ENCODE data around the gene C1QTNF9B.

DNA sequence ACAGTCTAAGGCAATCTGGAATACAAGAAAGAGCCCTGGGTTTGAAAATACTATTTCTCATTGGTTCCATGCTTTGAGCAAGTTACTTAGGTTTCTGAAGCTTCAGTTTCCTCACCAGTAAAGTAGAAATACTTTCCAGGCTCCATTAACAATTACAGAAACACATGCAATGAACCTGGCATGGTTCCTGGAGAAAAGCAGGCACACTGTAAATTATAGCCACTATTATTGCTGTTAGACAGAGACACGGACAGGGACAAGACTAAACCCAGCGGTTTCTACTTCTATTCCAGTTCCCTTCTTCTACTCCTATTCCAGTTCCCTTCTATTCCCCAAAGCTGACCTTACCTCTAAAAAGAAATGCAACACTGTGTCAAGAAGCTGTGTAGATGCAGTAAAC lies 49.3 kb downstream of the C1QTNF9B start:
- TF ChIP-seq, protein P1, sequence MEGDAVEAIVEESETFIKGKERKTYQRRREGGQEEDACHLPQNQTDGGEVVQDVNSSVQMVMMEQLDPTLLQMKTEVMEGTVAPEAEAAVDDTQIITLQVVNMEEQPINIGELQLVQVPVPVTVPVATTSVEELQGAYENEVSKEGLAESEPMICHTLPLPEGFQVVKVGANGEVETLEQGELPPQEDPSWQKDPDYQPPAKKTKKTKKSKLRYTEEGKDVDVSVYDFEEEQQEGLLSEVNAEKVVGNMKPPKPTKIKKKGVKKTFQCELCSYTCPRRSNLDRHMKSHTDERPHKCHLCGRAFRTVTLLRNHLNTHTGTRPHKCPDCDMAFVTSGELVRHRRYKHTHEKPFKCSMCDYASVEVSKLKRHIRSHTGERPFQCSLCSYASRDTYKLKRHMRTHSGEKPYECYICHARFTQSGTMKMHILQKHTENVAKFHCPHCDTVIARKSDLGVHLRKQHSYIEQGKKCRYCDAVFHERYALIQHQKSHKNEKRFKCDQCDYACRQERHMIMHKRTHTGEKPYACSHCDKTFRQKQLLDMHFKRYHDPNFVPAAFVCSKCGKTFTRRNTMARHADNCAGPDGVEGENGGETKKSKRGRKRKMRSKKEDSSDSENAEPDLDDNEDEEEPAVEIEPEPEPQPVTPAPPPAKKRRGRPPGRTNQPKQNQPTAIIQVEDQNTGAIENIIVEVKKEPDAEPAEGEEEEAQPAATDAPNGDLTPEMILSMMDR (IDR thresholded peaks at IDR 0.05; ENCODE audit: low read depth, low read length, poor library complexity, severe bottlenecking), result no peak
- TF ChIP-seq EZH2phosphoT487 (IDR thresholded peaks at IDR 0.05; ENCODE audit: borderline replicate concordance, low read length), result no peak

All from DOHH2 (cell line).